VCaP (cell line): ENCODE results near the gene CHD1L.
"Not testable (repeated sequence)": the region's sequence is repeated elsewhere in the genome, so short reads cannot be mapped to it uniquely, and the experiment has no call there.

Experiments
- H3K27ac ChIP-seq: fragments of 450-650 bp; 2 replicates; pipeline ENCODE4 v1.5.1; 2017
- CTCF ChIP-seq: fragments of 450-650 bp; conservative IDR thresholded peaks from 2 replicates; pipeline ENCODE4 v1.5.1; 2017; ENCODE audit warnings: mild to moderate bottlenecking, moderate library complexity

The CHD1L gene

GRCh38 chr1:147242449-147243227, at the start of gene CHD1L:
Gene CHD1L (plus strand): TSS chr1:147242684. CDS start chr1:147242704, 20 bp downstream.
- H3K27ac ChIP-seq: peak within 1 kb of the TSS; percentile 92
- TF ChIP-seq CTCF: peak; percentile 88

- H3K27ac ChIP-seq: not testable (repeated sequence)
Measured at GRCh38 chr1:147197324-147197723, 45.2 kb upstream of the CHD1L start.

GRCh38 chr1:147201276-147201675, 41.2 kb upstream of the CHD1L start:
- no peak overlapping the region for H3K27ac ChIP-seq
- TF ChIP-seq CTCF: no peak

GRCh38 chr1:147201786-147202185, 40.7 kb upstream of the CHD1L start:
- no peak for TF ChIP-seq CTCF
- no peak overlapping the region for H3K27ac ChIP-seq

GRCh38 chr1:147202576-147202975, 39.9 kb upstream of the CHD1L start:
- no peak for TF ChIP-seq CTCF
- H3K27ac ChIP-seq: no peak overlapping the region

GRCh38 chr1:147204080-147204479, 38.4 kb upstream of the CHD1L start:
- H3K27ac ChIP-seq: no peak overlapping the region
- TF ChIP-seq CTCF: no peak

DNA sequence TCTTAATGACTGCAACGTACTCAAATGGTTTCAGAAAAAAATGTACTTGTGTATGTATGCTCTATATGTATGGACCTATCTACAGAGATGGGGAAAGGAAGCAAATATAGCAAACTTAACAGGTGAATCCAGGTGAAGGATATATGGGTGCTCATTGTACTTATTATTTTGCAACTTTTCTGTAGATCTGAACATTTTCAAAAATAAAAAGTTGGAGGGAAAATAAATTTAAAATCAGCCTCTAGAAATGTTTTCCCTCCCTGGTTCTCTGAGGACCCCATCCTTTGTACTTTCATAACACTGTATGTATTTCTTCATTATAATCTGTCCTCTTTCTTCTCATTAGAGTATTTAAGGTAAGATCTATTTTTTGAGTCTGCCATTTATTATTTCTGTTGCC, 35.3 kb upstream of the CHD1L start:
- no peak overlapping the region for H3K27ac ChIP-seq
- TF ChIP-seq CTCF: no peak

DNA sequence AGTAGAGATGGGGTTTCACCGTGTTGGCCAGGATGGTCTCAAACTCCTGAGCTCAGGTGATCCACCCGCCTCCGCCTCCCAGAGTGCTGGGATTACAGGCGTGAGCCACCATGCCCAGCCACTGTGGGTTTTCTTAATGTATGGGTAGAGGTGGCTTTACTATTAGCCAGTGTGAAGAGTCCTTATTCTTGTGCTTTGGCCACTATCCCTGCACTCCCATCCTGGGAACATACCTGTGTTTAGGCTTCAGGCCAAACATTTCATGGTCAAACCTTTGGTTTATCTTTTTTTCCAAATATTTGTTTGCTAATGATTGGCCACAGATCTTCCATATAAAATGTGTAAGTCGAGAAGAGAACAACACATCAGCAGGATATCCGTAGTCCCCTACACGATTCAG, 33.9 kb upstream of the CHD1L start:
- no peak overlapping the region for H3K27ac ChIP-seq
- TF ChIP-seq CTCF: no peak
